Rectal smooth muscle tissue (tissue), 1 donor: Measurements from ENCODE around the gene NEMP1.

Source experiments
- H3K27ac ChIP-seq: one replicate; pipeline ENCODE4 v1.7.0; 2013; ENCODE audit warnings: low read depth, low read length, inconsistent platforms
- H3K27me3 ChIP-seq: one replicate; pipeline ENCODE4 v1.7.0; 2013; ENCODE audit warnings: low read length; ENCODE audit not compliant: control insufficient read depth, insufficient read depth
- H3K36me3 ChIP-seq: one replicate; pipeline ENCODE4 v1.7.0; 2013; ENCODE audit warnings: low read length; ENCODE audit not compliant: control insufficient read depth, insufficient read depth
- H3K4me1 ChIP-seq: one replicate; pipeline ENCODE4 v1.7.0; 2013; ENCODE audit warnings: low read length; ENCODE audit not compliant: control insufficient read depth, insufficient read depth
- H3K4me3 ChIP-seq: one replicate; pipeline ENCODE4 v1.7.0; 2013; ENCODE audit warnings: low read length
- H3K9ac ChIP-seq: one replicate; pipeline ENCODE4 v1.7.0; 2013; ENCODE audit warnings: low read length

NEMP1 gene

DNA sequence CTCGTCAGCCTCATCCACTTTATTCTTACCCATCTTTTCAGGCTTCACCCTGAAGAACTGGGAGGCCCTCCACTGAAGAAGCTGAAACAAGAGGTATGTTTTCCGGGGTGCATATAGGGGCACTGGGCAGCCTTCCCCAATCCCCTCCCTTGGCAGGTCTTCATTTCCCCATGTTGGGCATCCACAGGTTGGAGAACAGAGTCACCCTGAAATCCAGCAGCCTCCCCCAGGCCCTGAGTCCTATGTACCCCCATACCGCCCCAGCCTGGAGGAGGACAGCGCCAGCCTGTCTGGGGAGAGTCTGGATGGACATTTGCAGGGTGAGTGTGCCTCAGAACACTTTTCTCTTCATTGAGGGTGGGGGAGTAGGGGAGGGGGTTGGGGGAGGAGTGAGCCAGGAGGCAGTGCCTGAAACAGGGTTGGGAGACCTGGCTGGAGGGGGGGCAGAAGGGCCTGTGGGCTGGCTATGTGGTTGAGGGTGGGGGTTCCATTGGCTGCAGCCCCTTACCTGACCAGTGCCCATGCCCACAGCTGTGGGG, 14.4 kb upstream of the NEMP1 start:
- Histone ChIP-seq H3K36me3 (peaks cover 42% of the 10 kb centered on the region), H3K9ac (no peak overlapping the region), H3K27me3 (no peaks in the 10 kb centered on the region), H3K4me3 (no peak overlapping the region), H3K4me1 (peaks cover 39% of the 10 kb centered on the region), H3K27ac (peak overlapping the region; percentile 65)

DNA sequence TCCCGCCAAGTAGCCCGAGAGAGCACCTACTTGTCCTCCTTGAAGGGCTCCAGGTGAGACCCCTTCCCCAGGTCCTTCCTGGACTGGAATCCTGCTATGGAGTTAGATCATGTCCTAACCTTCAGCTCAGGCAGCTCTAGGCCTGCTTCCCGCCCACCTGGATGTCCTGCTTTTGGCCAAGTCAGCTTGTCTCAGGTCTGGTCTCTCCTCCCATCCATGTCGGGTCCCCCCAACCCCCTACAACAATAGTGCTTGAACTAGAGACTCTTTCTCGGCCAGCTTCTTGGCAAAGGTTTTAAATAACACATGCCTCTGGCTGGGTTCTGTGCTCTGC, 13.9 kb upstream of the NEMP1 start:
- H3K4me1 ChIP-seq = peaks cover 39% of the 10 kb centered on the region
- no peak overlapping the region for H3K9ac ChIP-seq
- H3K4me3 ChIP-seq = peak overlapping the region; percentile 27
- H3K36me3 ChIP-seq = peaks cover 38% of the 10 kb centered on the region
- peak overlapping the region; percentile 65 for H3K27ac ChIP-seq
- no peaks in the 10 kb centered on the region for H3K27me3 ChIP-seq

DNA sequence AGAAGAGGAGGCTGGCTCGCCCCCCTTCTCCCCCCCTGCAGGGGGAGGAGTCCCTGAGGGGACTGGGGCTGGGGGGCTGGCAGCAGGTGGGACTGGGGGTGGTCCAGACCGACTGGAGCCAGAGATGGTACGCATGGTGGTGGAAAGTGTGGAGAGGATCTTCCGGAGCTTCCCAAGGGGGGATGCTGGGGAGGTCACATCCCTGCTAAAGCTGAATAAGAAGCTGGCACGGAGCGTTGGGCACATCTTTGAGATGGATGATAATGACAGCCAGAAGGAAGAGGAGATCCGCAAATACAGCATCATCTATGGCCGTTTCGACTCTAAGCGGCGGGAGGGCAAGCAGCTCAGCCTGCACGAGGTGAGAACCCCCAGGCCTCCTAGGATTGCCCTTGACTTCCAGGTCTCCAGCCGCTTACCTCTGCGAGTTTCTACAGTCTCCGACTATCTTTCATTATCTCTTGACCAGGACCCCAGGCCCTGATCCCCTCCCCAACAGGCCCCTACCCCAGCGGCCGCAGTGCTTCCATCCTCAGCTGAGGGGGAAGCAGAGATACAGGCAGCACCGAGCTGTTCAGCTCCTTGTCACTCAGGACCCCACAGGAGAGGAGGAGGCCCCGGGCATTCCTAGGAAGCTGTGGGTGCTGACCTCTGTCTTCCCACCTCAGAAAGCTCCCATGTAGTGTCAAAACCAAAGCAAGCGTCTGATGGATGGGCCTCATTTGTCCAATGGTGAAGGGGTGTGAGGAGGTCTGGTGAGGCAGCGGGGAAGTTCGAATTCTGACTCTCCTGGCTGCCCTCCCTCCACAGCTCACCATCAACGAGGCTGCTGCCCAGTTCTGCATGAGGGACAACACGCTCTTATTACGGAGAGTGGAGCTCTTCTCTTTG, 13.3 kb upstream of the NEMP1 start:
- no peaks in the 10 kb centered on the region for H3K27me3 ChIP-seq
- H3K4me1 ChIP-seq = peaks cover 39% of the 10 kb centered on the region
- peaks cover 37% of the 10 kb centered on the region for H3K36me3 ChIP-seq
- H3K9ac ChIP-seq = no peak overlapping the region
- peak overlapping the region; percentile 65 for H3K27ac ChIP-seq
- H3K4me3 ChIP-seq = peak overlapping the region; percentile 27

DNA sequence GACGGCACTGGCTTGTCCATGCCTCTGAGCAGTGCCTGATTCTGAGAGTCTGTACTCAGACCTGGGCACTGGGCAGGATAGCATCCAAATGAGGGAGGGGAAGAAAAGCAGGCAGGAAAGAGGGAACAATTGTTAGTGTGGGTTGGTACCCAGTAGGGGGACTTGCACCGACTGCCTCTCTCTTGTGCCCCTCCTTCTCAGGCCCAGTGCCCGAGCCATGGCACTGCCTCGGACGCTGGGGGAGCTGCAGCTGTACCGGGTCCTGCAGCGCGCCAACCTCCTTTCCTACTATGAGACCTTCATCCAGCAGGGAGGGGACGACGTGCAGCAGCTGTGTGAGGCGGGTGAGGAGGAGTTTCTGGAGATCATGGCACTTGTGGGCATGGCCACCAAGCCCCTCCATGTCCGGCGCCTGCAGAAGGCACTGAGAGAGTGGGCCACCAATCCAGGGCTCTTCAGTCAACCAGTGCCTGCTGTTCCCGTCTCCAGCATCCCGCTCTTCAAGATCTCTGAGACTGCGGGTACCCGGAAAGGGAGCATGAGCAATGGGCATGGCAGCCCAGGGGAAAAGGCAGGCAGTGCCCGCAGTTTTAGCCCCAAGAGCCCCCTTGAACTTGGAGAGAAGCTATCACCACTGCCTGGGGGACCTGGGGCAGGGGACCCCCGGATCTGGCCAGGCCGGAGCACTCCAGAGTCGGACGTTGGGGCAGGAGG, 12.5 kb upstream of the NEMP1 start:
- Histone ChIP-seq H3K27me3 (no peaks in the 10 kb centered on the region), H3K36me3 (peaks cover 31% of the 10 kb centered on the region), H3K4me3 (peak overlapping the region; percentile 77), H3K27ac (peak overlapping the region; percentile 68), H3K4me1 (peaks cover 42% of the 10 kb centered on the region), H3K9ac (no peak overlapping the region)

DNA sequence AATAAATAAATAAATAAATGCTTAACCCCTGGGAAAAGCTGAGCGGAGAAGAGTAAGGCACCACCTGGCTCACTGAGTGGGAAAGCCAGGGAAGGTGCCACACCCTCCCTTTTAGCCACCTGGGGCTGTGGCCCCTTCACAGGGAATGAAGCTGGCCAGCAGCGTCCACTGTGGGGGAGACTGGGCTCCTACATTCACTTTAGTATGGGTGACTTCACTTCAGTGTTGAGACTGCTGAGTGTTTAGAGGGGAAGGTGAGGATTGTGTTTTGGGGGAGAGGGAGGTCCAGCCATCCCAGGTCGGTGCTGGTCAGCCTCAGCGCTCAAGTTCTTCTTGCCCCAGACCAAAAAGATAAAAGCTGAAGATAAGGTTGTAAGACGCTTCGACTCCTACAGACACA, 11.9 kb upstream of the NEMP1 start:
- Histone ChIP-seq H3K4me3 (peak overlapping the region; percentile 77), H3K27ac (peak overlapping the region; percentile 68), H3K36me3 (peaks cover 26% of the 10 kb centered on the region), H3K27me3 (no peaks in the 10 kb centered on the region), H3K9ac (peak overlapping the region; percentile 34), H3K4me1 (peaks cover 48% of the 10 kb centered on the region)

DNA sequence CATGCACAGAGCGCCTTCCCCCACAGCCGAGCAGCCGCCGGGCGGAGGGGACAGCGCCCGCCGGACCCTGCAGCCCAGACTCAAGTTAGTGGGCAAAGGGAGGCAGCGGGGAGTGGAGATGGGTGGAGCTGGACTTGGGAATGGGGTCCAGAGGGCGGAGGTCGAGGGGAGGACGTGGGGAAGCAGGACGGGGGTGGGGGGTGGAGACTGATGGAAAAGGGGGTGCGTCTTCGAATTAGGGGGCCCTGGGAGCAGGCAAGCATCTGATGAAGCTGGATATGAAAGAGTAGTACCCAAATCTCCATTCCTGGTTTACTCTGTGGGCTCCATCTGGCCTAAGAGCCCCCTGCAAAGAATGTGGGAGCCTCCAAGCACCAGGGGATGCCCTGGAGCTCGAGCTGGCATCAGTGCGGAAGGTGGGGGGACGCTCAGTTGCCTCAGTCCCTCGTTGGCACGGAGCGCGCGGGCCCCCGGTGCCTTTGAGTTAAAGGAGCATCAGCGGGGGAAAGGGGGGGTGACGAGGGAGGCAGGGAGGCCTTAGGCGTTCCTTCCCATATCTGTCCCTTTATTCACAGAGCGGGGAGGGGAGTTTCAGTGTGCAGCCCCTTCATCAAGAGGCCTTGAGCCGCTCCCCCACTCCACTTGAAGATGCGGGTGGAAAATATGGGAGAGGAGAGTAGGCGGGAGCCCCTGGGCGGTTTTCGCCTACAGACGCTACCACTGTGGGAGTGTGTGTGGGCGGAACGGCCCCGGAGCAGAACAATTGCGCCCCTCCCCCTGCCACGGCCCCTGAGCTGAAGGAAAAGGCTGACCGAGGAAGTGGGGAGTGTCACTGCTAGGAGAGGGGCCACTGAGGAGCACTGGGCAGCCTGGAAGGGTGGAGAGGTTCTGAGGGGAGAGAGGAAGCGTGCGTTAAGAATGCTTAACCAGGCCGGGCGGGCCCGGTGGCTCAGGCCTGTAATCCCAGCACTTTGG, 11.0 kb upstream of the NEMP1 start:
- peaks cover 21% of the 10 kb centered on the region for H3K36me3 ChIP-seq
- H3K4me3 ChIP-seq = peak overlapping the region; percentile 77
- peak overlapping the region; percentile 54 for H3K9ac ChIP-seq
- peak overlapping the region; percentile 89 for H3K27ac ChIP-seq
- H3K4me1 ChIP-seq = peaks cover 46% of the 10 kb centered on the region
- H3K27me3 ChIP-seq = no peaks in the 10 kb centered on the region

DNA sequence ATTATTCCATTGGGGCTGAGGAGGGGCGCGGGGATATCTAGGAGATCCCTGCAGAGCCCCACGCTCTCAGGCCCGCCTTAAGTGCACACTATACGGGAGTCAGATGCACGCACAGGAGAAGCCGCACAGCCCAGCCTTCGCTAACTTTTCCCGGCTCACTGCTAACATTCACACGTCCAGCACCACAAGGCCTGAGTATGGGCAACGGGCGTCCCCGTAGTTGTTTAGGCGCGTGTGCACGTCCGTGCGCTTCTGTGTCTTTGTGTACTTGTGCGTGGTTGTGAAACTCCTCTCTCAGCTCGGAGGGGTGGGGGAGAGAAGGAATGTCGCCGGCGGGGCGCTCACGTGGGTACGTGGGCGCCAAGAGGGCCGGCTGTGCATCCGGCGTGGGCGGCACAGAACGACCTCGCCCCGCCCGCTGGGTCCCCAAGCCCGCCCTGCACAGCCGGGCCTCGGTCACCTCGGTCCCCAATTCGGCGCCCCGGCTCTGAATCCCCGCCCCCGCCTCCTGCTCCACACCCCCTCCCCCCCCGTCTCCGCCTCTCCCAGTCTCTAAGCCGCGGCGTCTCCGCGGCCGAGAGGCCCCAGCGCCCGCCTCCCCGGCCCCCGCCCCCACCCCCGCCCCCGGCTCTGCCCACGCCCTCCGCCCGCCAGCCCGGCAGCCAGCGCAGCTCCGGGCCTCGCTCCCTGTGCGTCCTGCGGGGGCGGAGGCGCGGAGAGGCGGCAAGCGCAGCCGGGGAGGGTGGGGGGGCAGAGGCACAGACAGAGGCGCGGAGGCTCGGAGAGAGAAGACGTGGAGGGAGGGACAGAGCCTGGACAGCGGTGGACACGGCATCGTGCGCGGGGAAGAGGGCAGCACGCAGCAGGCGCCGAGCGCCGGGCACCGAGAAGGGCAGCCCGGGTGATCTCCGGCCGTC, 10.0 kb upstream of the NEMP1 start, which contains the start of gene NAB2:
NAB2 (plus strand) TSS at position 761 of the 917 bp plus-strand sequence. CDS start 158 bp downstream, outside the sequence.
- Histone ChIP-seq H3K27ac (peak within 1 kb of the TSS; percentile 99), H3K27me3 (no peaks in the 10 kb centered on the region), H3K4me1 (peaks cover 39% of the 10 kb centered on the region), H3K36me3 (peaks cover 19% of the 10 kb centered on the region), H3K4me3 (peak within 1 kb of the TSS; percentile 77), H3K9ac (peak within 1 kb of the TSS; percentile 60)

DNA sequence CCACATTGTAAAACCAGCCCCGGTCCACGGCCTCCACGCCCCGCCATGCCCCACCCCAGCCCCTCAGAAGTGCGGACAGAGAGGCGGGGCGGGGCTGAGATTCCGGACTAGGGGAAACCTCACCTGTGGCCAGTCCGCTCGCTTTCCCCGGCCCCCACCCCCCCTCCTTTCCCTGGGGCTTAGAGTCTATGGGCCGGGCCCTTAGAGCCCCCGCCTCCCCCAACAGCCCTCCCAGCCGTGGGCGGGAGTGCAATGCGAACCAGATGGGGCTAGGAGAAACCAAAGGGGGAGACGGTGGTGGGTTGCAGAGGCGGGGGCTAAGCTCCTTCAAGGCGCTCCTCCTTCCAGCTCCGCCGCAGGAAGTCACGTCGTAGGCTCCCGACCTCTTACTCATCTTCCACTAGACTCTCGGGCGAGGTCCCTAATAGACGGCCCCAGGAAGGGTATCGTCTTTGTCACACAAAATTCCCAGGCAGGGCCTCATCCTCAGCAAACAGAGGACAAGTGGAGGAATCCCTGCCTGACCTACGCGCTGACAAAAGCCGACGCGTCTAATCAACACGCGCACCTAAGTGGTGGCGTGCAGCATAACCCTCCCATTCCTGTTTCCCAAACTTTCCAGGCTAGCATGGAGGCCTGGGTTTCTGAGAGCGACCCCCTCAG, 9.2 kb upstream of the NEMP1 start:
- no peaks in the 10 kb centered on the region for H3K27me3 ChIP-seq
- H3K36me3 ChIP-seq = peaks cover 17% of the 10 kb centered on the region
- peaks cover 33% of the 10 kb centered on the region for H3K4me1 ChIP-seq
- peak overlapping the region; percentile 60 for H3K9ac ChIP-seq
- peak overlapping the region; percentile 54 for H3K4me3 ChIP-seq
- H3K27ac ChIP-seq = peak overlapping the region; percentile 99

DNA sequence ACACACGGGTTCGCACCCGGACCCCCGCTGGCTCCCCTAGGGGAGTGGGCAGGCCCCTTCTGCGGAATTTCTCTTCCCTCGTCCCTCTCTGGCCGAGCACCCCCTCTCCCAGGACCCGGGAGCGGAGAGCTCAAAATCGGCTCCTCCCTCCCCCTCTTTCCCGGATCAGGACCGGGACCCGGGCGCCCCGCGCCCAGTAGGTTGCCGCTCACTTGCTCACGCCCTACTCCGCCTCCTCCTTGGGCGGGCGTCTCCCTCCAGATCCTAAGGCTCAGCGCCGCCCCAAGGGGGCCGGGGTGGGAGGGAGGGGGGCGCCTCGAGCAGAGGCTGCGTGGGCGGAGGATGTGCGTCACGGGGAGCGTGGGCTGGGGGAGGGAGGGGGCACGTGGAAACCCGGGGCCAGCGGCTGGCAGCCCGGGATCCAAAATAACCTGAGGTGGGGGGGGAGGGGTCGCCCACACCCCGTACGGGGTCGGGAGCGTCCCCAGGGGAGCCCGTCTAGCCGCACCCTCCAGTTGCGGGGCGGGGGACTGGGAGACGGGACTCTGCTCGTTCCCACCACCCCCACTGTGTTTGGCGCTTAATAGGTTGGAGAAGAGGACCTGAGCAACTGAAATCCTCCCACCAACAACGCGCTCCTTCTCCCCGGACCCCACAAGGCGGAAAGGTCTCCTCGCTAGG, 8.6 kb upstream of the NEMP1 start:
- peak overlapping the region; percentile 86 for H3K4me3 ChIP-seq
- H3K27me3 ChIP-seq = no peaks in the 10 kb centered on the region
- H3K9ac ChIP-seq = peak overlapping the region; percentile 91
- H3K36me3 ChIP-seq = peaks cover 10% of the 10 kb centered on the region
- H3K27ac ChIP-seq = peak overlapping the region; percentile 99
- peaks cover 26% of the 10 kb centered on the region for H3K4me1 ChIP-seq

DNA sequence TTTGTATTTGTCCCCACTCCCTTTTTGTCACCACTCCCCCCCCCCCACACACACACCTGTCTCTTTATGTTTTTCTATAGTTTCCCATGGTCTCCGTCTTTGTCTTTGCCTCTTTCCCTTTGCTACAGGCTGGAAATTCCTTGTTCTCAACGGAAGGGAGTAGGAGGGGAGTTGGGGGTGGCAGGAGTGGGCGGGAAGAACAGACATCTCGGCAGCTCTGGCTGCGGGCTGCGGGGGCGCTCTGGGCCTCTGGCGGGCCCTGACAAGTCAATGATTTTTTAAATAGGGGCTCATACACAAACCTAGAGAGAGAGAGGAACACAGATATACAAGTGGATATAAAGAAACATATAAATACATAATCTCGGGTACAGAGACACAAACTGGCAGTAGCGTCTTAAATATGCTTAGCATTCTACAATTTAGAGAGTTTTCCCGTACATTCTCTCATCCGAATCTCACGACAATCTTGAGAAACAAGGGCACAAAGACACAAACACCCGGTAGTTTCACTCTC, 8.0 kb upstream of the NEMP1 start:
- peak overlapping the region; percentile 91 for H3K9ac ChIP-seq
- peaks cover 21% of the 10 kb centered on the region for H3K4me1 ChIP-seq
- peak overlapping the region; percentile 99 for H3K27ac ChIP-seq
- no peaks in the 10 kb centered on the region for H3K27me3 ChIP-seq
- peak overlapping the region; percentile 86 for H3K4me3 ChIP-seq
- peaks cover 5% of the 10 kb centered on the region for H3K36me3 ChIP-seq
